Right kidney (tissue), 1 donor: ENCODE measurements around the gene ZFR2.
"Not testable (repeated sequence)": the region's sequence is repeated elsewhere in the genome, so short reads cannot be mapped to it uniquely, and the experiment has no call there.

Source experiments
- DNase-seq: peaks from one replicate; pipeline ENCODE4 v3.0.0-alpha.2; 2016

Gene ZFR2

GRCh38 chr19:3874695-3875094 is 5.9 kb upstream of the ZFR2 start:
- DNase-seq = not testable (repeated sequence)

GRCh38 chr19:3873151-3873550 is 4.3 kb upstream of the ZFR2 start:
- DNase-seq = no peak

- DNase-seq = no peak
Measured at GRCh38 chr19:3867971-3868769, 668 bp downstream of the ZFR2 start.

- no peak for DNase-seq
Measured at GRCh38 chr19:3866910-3867638, 1.8 kb downstream of the ZFR2 start.

- no peak for DNase-seq
Measured at GRCh38 chr19:3863648-3864047, 5.2 kb downstream of the ZFR2 start.

GRCh38 chr19:3862826-3863500 is 5.9 kb downstream of the ZFR2 start:
- no peak for DNase-seq

GRCh38 chr19:3860499-3860898 is 8.3 kb downstream of the ZFR2 start:
- DNase-seq = no peak

- DNase-seq = no peak
Measured at GRCh38 chr19:3857449-3858003, 11.3 kb downstream of the ZFR2 start.

GRCh38 chr19:3855320-3855719 is 13.5 kb downstream of the ZFR2 start:
- no peak for DNase-seq

- no peak for DNase-seq
Measured at GRCh38 chr19:3852614-3853254, 16.1 kb downstream of the ZFR2 start.

GRCh38 chr19:3852177-3852511 is 16.7 kb downstream of the ZFR2 start:
- no peak for DNase-seq

GRCh38 chr19:3851254-3852176 is 17.3 kb downstream of the ZFR2 start:
- no peak for DNase-seq

- DNase-seq = no peak
Measured at GRCh38 chr19:3850320-3850972, 18.4 kb downstream of the ZFR2 start.

GRCh38 chr19:3849787-3850186 is 19.1 kb downstream of the ZFR2 start:
- DNase-seq = no peak

GRCh38 chr19:3849092-3849491 is 19.7 kb downstream of the ZFR2 start:
- DNase-seq = no peak

- DNase-seq = no peak
Measured at GRCh38 chr19:3844596-3844995, 24.2 kb downstream of the ZFR2 start.

- DNase-seq = no peak
Measured at GRCh38 chr19:3842948-3843347, 25.9 kb downstream of the ZFR2 start.

- DNase-seq = no peak
Measured at GRCh38 chr19:3840804-3841203, 28.0 kb downstream of the ZFR2 start.

GRCh38 chr19:3839941-3840340 is 28.9 kb downstream of the ZFR2 start:
- DNase-seq = no peak

- no peak for DNase-seq
Measured at GRCh38 chr19:3838661-3839060, 30.2 kb downstream of the ZFR2 start.

- DNase-seq = no peak
Measured at GRCh38 chr19:3837922-3838321, 30.9 kb downstream of the ZFR2 start.
